Stimulated activated naive CD4-positive, alpha-beta T cell (primary cell): ENCODE results near the gene SPARCL1.
"Not testable (repeated sequence)": the region's sequence is repeated elsewhere in the genome, so short reads cannot be mapped to it uniquely, and the experiment has no call there.

ENCODE experiments used
- DNase-seq, 6 experiments: peaks; one replicate each; lab custom pipeline; 2025; lab: John Stamatoyannopoulos, UW

The SPARCL1 gene, protein sequence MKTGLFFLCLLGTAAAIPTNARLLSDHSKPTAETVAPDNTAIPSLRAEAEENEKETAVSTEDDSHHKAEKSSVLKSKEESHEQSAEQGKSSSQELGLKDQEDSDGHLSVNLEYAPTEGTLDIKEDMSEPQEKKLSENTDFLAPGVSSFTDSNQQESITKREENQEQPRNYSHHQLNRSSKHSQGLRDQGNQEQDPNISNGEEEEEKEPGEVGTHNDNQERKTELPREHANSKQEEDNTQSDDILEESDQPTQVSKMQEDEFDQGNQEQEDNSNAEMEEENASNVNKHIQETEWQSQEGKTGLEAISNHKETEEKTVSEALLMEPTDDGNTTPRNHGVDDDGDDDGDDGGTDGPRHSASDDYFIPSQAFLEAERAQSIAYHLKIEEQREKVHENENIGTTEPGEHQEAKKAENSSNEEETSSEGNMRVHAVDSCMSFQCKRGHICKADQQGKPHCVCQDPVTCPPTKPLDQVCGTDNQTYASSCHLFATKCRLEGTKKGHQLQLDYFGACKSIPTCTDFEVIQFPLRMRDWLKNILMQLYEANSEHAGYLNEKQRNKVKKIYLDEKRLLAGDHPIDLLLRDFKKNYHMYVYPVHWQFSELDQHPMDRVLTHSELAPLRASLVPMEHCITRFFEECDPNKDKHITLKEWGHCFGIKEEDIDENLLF

DNA sequence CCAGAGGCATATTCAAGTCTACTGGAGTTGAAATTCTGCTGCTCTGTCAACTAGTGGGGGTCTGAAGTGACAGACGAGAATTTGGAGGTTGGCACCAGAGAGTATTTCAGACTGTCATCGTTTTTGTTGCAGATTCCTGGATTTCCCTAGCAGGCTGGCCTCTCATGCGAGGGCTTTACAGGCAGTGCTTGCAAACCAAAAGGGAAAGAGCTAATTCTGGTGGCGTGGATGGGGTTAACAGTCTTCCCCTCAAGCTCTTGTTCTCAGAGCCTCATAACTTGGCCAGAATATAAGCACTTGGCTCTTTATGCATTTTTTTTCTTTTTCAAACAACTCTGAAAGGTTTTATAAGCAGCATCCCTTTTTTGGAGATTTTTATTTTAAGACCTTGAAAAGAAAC is at the start of gene SPARCL1:
SPARCL1 (minus strand) TSS at position 190 of the 400 bp plus-strand sequence. CDS start 29,802 bp downstream, outside the sequence.
- no peak for DNase-seq

DNA sequence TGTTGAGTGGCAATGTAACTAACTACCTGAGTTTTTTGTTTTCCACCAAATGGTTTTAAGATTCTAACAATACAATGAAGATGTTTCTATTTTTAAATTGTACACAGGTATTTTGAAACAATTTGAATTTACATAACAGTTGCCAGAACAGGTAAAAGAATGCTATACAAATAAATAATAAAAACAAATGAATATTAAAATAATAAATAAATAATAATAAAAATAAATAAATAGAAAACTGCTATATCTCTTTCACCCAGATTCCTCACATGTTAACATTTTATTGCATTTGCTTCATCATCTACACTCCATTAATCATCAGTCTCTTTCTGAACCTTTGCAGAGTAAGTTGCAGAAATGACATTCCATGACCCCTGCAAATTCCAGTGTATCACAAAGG is 46.8 kb upstream of the SPARCL1 start:
- DNase-seq: no peak

DNA sequence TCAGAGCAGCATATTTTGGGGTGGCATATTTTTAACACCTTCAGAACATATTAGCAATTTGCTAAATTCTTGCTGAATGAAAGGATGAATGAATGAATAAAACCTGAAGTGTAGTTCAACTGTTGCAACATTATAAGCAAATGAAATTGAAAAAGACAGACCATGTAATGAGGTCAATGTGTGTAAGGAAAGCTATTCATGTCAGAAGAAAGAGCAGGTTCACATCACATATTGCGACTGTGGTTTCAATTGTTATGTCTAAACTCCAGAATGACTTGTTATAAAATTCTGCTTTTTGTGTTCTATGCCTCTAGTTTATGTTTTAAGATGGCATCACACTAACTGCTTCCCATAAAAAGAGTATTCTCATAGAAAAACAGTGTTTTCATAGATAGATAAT is 46.2 kb upstream of the SPARCL1 start:
- no peak for DNase-seq

DNA sequence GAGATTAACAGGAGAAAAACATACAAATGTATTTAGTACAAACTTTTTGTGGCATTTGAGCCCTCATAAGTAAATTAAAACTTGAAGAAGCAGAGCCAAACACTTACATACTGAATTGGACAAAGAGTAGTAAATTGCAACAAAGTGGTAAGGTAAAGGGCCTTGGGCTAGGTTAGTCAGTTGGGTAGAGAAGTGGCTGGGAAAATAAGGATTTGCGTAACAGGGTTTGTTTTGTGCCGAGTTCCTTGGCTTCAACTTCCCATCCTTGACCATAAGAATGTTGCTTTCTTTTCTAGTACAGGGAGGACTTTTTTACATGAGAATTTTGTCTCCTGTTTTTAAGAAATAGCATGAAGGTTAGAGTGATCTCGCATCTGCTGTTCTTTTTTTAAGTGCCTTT is 45.8 kb upstream of the SPARCL1 start:
- no peak for DNase-seq

DNA sequence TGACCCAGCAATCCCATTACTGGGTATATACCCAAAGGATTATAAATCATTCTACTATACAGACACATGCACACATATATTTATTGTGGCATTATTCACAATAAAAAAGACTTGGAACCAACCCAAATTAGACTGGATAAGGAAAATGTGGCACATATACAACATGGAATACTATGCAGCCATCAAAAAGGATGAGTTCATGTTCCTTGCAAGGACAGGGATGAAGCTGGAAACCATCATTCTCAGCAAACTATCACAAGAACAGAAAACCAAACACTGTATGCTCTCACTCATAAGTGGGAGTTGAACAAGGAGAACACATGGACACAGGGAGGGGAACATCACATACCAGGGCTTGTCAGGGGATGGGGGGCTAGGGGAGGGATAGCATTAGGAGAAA is 45.2 kb upstream of the SPARCL1 start:
- DNase-seq: not testable (repeated sequence)

DNA sequence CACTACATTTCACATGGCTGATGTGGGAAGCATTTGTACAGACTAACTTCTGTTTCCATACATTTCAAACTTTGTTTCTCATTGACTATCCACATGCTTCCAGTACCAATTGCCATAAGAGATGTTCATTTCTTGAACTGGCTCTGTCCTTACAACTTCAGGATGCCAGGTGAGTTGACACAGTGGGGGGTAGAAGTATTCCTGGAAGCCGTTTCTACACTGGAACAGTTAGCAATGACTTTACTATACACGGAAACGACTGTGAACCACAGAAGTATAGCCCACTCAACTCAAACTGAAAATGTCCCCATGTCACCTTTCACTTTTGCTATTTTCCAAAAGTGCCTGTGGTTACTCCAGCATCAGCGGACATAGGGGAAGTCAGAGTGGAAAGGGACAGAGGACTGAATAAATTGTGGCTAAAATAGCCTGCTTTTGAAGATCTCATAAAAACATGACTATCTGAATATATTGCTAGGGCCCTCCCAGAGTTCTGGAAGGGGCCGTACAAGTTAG is 41.2 kb upstream of the SPARCL1 start:
- DNase-seq: no peak

DNA sequence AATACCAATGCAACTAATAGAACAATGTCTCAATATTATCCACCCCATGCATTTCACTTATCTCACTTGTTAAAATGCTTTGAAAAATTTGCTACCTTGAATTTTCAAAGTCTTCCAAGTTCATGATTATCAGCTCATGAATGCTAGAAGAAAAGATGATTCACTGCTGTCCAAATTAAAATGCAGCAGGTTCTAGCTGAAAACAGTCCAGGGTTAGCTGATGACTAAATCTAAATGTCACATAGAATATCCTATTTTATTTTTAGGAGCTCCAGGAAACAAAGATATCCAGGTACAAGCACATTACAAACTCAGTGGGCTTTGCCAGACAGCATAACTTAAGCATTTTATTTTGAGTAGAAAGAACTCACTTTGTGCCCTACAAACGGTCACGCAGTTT is 38.0 kb upstream of the SPARCL1 start:
- no peak for DNase-seq

DNA sequence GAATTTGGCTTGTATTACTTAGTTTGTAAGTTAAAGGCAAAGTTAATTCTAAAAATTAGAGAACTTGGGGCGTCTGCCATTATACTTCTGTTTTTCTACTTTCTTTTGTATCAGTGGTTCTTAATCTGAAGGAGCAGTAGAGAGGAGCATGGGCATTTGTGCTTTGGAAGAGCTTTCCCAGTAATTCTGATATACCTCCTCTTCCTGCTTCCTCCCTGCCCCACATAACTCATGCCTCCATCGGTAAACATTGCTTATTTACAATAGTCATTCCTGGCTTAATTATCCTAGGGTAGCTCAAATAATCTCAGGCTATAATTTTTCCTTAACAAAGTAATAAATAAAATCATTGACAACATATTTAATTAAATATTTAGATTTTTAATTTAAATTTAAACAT is 37.1 kb upstream of the SPARCL1 start:
- no peak for DNase-seq

DNA sequence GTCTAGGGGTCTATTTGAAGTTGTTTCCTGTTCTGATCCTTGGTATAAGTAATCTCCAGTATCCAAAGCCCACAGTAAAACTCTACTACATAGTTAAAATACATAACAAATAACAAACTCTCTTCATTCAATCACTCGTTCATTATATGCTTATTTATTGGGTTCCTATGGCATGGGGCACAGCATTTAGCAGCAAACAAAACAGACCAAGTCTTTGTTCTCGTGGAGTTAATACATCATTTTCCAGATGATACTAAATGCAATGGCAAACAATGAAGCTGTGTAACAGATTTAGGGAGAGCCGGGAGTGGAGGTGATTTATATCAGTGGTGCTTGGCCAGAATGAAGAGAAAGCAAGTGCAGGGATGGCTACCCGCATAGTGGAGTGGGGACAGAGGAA is 36.6 kb upstream of the SPARCL1 start:
- DNase-seq: no peak

DNA sequence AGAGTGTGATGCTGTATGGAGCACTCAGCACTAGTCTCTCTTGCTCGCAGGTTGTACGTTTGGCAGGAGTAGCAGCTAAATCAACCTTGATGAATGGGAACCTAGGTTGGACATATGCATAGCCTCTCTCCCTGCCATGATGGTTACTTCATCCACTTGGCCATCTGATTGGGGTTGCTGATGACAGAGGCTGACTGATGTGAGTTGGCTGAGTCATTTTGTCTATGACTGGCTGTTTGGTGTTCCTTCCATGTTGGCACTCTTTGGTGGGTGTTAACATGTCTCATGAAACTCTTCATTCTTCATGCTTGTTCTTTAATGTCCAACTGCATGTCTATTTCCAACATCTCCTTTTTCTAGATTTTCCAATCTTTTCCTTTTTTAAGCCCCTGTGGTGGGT is 31.6 kb upstream of the SPARCL1 start:
- no peak for DNase-seq

DNA sequence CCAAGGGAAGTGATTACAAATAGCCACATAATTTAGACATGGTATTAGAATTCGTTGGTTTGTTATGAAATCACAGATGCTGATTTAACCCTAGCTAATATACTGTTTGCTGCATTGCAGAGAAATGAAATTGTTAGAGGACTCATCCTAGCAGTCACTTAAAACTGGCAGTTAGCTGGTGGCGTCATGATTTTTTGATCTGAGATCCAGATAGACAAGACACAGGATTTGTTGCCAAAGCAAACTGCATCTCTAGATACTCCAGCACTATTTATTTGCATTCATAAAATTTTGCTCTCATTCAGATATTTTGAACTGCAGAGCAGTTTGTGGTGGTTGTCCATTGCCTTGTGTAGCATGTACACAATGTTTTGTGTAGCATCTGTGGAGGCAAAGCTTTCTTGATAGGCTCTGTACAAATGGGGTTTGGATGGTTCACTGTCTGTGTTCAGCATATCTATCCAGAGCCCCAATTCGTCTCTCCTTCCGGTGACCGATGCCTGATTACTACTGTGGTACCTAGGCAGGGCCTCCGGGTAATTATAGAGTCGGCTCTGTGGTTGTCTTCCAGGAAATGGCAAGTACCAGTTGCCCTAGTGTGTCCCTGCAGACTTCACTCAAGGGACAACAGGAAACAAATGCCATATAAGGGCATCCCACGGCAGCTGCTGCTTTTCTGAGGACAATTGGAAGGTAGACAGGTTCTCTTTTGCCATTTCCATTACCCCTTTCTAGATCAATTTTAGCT is 30.1 kb upstream of the SPARCL1 start:
- DNase-seq: peak in 5 of 6 experiments; percentile 1 to 43 (median 14)

DNA sequence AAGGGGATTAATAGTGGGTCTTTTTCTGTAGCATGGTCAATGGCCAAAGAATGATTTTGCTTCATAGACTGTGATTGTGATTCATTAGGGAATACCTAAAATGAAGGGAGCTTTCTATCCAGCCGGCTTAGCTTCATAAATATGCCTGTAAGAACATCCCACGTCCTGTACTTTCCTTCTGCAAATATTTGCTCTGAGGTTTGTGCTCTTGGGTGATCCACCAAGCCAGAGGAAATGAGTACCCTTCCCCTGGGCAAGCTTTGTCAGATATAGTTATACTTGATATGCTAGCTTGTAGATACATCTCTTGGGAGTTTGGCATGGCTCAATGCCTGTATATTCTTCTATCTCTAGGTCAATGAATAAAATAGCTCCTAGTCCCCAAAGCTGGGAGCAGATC is 28.2 kb upstream of the SPARCL1 start:
- no peak for DNase-seq

DNA sequence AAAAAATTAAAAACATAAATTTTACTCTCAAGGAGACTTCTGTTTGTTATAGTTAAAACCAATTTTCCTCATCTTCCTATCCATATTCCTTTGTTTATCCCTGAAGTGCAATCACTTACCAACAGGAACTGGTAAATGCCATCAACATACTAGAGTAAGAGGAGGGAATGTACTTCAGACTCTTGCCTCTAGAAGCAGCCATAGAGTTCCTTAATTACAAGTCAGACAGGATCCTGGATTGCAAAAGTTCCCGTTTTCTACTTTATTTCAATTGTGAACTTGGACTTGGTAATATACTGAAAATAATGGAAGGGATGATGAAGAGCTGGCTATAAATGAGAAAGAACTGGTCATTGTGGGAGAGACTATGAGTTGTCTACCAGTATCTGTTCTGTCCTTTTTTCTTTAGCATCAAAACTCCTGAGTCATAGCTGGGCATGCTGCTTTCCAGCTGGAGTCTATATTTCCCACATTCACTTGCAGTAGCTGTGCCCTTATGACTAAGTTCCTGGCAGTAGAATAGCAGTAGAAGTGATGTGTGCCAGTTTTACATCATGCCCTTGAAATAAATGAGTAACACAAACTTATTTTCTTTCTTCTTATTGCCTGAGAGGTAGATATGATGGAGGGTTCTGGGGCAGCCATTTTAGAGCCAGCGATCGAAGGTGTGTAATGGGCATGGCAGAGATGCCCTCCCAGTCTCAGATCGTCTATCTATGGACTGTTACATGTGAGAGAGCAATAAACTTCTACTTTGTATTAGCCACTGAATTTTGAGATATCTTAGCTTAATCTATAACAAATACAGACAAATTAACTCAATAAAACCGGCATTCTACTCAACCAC is 26.8 kb upstream of the SPARCL1 start:
- no peak for DNase-seq

DNA sequence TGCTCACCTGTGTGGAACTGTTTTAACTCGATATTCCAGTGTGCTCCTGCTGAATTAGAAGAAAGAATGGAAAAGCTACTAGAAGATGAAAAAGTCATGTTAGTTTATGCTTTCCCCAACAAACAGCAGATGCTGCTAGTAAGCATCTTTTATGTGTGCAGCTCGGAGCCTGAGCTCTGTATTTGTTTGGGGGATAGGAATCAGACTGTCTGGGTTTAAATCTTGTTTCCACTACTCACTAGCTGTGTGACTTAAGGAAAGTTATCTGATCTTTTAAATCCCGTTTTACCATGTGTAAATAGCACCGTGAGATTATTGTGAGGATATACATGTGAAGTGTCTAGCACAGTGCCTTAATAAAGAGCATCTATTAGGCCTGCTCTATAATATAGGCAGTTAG is 24.0 kb upstream of the SPARCL1 start:
- no peak for DNase-seq

DNA sequence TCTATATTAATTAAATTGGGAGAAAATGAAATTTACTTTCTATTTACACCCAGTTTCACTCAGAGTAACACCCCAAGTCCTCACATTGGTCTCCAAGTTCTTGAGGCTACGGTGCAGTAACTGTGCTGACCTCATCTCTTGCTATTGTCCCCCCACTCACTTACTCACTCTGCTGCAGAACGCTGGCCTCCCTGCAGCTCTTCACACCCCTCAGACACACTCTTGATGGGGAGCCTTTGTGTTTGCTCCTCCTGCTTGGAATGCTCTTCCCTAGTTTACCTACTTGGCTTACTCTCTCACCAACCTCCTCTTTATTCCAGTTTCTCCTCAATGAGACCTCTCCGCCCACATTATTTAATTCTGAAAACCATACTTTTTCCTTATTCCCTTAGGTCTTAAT is 22.2 kb upstream of the SPARCL1 start:
- DNase-seq: no peak

DNA sequence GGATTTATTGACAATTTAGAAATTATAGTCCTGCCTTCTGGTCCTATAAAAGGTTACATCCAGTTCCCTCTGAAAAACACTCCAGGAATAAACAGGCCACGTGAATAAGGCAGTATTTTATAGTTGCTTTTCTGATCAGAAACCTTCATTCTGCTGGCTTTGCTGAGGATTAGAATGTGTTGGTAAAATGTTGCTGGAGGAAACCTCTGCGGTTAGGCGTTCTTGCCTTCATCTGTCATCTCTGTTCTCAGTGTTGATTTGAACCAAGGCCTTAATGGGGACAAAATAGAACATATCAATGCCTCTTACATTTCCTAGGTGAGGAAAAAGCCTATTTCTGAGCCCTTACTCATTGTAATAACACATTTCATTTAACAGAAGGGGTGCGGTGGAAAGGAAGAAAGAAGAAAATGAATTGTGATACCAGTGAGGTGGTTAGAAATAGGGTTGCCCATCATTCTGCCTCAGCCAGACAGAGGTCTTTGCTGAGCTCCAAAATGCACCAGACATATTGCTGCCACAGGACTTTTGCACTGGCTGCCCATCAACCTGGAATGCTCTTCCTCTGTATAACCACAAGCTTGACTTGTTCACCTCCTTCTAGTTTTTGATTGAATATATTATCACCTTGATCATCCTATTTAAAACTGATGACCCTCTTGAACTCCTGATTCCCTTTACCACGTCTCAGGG is 18.0 kb upstream of the SPARCL1 start:
- DNase-seq: no peak

DNA sequence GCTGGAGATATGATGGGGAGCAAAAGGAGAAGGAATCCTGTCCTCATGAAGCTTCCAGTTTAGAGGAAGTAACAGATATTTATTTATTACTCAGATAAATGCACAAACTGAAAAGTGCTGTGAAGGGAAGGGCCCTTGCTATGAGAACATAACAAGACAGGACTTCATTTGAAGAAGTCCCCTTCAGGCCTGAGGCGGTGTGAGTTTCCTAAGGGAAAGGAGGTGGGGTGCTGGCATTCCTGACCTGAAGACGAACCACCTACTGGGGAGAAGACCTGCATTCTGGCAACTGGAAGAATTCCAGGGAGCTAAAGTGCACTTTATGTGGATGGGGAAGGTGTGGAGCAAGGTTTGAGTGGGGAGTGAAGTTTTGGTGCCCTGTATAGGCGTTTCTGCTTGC is 15.9 kb upstream of the SPARCL1 start:
- no peak for DNase-seq

DNA sequence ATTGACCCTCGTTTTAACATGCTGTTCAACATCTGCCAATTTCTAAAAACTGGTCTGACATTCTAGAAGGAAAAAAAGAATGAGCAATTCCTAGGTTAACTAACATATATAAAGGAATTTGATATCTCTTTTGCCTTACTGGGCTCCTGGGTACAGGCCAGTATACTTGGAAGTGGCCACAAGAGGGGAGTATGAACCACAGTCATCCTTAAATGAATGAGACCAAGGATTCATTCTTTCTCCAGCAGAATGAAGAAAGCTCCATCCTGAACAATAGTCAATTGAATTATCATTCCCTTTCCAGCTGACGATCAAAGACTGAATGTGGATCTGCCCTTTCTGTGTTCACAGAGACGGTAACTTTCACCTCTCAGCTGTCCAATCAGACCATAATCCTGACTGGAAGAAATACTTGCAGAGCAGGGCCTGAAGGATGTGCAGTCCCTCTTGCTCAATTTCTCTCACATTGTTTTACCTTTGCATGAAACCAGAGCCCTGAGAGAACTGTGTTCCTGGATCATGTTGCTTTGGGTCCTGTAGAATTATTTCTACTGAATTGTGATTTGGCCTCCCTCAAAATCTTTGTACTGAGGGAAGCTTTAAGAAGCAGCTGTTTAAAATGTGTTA is 14.8 kb upstream of the SPARCL1 start:
- DNase-seq: no peak

DNA sequence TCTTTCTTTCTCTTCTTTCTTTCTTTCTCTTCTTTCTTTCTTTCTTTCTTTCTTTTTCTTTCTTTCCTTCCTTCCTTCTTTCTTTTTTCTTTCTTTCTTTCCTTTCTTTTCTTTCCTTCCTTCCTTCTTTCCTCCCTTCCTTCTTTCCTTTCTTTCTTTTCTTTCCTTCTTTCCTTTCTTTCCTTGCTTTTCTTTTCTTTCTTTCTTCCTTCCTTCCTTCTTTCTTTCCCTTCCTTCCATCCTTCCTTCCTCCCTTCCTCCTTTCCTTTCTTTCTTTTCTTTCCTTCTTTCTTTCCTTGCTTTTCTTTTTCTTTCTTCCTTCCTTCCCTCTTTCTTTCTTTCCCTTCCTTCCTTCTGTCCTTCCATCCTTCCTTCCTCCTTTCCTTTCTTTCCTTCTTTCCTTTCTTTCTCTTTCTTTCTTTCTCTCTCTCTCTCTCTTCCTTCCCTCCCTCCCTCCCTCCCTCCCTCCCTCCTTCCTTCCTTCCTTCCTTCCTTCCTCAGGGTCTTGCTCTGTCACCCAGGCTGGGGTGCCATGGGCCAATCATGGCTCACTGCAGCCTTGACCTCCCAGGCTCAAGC is 13.6 kb upstream of the SPARCL1 start:
- no peak for DNase-seq
